PC-9 (cell line): Measurements from ENCODE around the gene ZNF488. TPM values are rescaled to one million over a fixed set of nuclear protein-coding genes. Genes with fewer than 3 reads are reported as not detected.
A peak's percentile ranks its signal among the peaks of the same experiment; 100 is the strongest.

ENCODE experiments used
- BruUV-seq: library from RNA; stranded (reverse); fragments of 400-500 nt; replicated peaks from 2 replicates; lab custom pipeline; 2021; lab: Mats Ljungman, UMichigan
- CTCF ChIA-PET: fragments of 300-600 bp; sonication (Branson Sonifier 250); formaldehyde crosslinking; loops from one replicate; lab custom pipeline; 2022; ENCODE audit warnings: antibody characterized with exemption; lab: Charles Lee
- POLR2A ChIA-PET: fragments of 300-600 bp; sonication (Branson Sonifier 250); formaldehyde crosslinking; loops from one replicate; lab custom pipeline; 2022; ENCODE audit warnings: antibody characterized with exemption; ENCODE audit not compliant: unreplicated experiment; lab: Charles Lee
- DNase-seq, 2 experiments: peaks; one replicate each; pipeline versions ENCODE4 v3.0.0 to v3.0.0-alpha.2; 2015 to 2022; ENCODE audit warnings: mixed read lengths in 1 of 2
- H2AFZ ChIP-seq: fragments of 200-600 bp; sonication (generic); 2 replicates; pipeline ENCODE4 v1.8.1; 2017; ENCODE audit warnings: antibody characterized with exemption
- H3F3A ChIP-seq: fragments of 200-600 bp; sonication (generic); 2 replicates; pipeline ENCODE4 v1.8.1; 2017; ENCODE audit warnings: antibody characterized with exemption, mild to moderate bottlenecking, low read depth; ENCODE audit not compliant: insufficient read depth
- H3K27ac ChIP-seq: fragments of 200-600 bp; sonication (generic); 2 replicates; pipeline ENCODE4 v1.6.1; 2016; ENCODE audit warnings: mixed run types
- H3K27me3 ChIP-seq: fragments of 200-600 bp; sonication (generic); 2 replicates; pipeline ENCODE4 v1.6.1; 2016; ENCODE audit warnings: low read depth, mixed run types; ENCODE audit not compliant: insufficient read depth
- H3K36me3 ChIP-seq: fragments of 200-600 bp; sonication (generic); 2 replicates; pipeline ENCODE4 v1.6.1; 2016; ENCODE audit warnings: low read depth, mixed run types
- H3K4me1 ChIP-seq: fragments of 200-600 bp; sonication (generic); replicated peaks from 2 replicates; pipeline ENCODE4 v1.6.1; 2016; ENCODE audit warnings: mixed run types; ENCODE audit not compliant: insufficient read depth
- H3K4me2 ChIP-seq: fragments of 200-600 bp; sonication (generic); 2 replicates; pipeline ENCODE4 v1.6.1; 2017; ENCODE audit warnings: mixed run types
- H3K4me3 ChIP-seq: fragments of 200-600 bp; sonication (generic); 2 replicates; pipeline ENCODE4 v1.6.1; 2016; ENCODE audit warnings: mixed run types
- H3K79me2 ChIP-seq: fragments of 200-600 bp; sonication (generic); 2 replicates; pipeline ENCODE4 v1.6.1; 2017; ENCODE audit warnings: low read depth, mixed run types
- H3K9me2 ChIP-seq: fragments of 200-600 bp; sonication (generic); 2 replicates; pipeline ENCODE4 v1.8.1; 2017; ENCODE audit warnings: mild to moderate bottlenecking; ENCODE audit not compliant: insufficient read depth
- H3K9me3 ChIP-seq: fragments of 200-600 bp; sonication (generic); 2 replicates; pipeline ENCODE4 v1.8.1; 2016; ENCODE audit warnings: low read depth; ENCODE audit not compliant: insufficient read depth
- H4K20me1 ChIP-seq: fragments of 200-600 bp; sonication (generic); 2 replicates; pipeline ENCODE4 v1.8.1; 2017; ENCODE audit not compliant: insufficient read depth
- CTCF ChIP-seq: fragments of 200-600 bp; sonication (generic); conservative IDR thresholded peaks from 2 replicates; pipeline ENCODE4 v1.6.1; 2017; ENCODE audit warnings: mixed run types, antibody characterized with exemption, mild to moderate bottlenecking, moderate library complexity
- EZH2 ChIP-seq: fragments of 200-600 bp; sonication (generic); IDR thresholded peaks from 2 replicates; pipeline ENCODE4 v1.8.0; 2017; ENCODE audit warnings: antibody characterized with exemption, low read depth
- intact Hi-C: fragments of 100-400 bp; cut with micrococcal nuclease; formaldehyde crosslinking; loops from one replicate; pipeline ENCODE4 v1.10.0; 2022; ENCODE audit not compliant: unreplicated experiment
- total RNA-seq: library from RNA; stranded (reverse); gene quantifications from 2 replicates; pipeline ENCODE4 v1.2.3, GENCODE V29; 2021

The ZNF488 gene
- total RNA-seq, 1 experiment from 2014 or later, result 18.1 TPM

- Histone ChIP-seq H2AFZ (no peak overlapping the region), H3F3A (peaks cover 19% of the 10 kb centered on the region), H3K9me2 (no peaks in the 10 kb centered on the region), H3K4me3 (no peak overlapping the region), H3K9me3 (no peaks in the 10 kb centered on the region), H3K27me3 (no peaks in the 10 kb centered on the region), H3K4me2 (peak overlapping the region; percentile 50), H3K79me2 (no peaks in the 10 kb centered on the region), H3K27ac (peak overlapping the region; percentile 40; the same call in 1 of the 2 replicates), H3K36me3 (no peaks in the 10 kb centered on the region), H4K20me1 (no peaks in the 10 kb centered on the region), H3K4me1 (peaks cover 43% of the 10 kb centered on the region)
- ChIA-PET CTCF (interaction anchor here (0.6 to 1.8 kb wide), 4 partner anchors 34 to 43 kb away, joined by 3 to 10 read pairs (median 4); no protein-coding TSS in a partner anchor), POLR2A (no interaction called here)
- intact Hi-C loops, result loop anchor here (5.0 kb wide), 1 partner anchor 61 kb away; no protein-coding TSS in a partner anchor
- BruUV-seq, result no TSS peak
- DNase-seq, result peak in 1 of 2 experiments; percentile 42
- TF ChIP-seq CTCF, result peak; percentile 86
- no peak for TF ChIP-seq EZH2
Measured at GRCh38 chr10:47361293-47361692, 22.8 kb downstream of the ZNF488 start.

- Histone ChIP-seq H3K36me3 (no peaks in the 10 kb centered on the region), H2AFZ (no peak overlapping the region), H3K9me3 (no peaks in the 10 kb centered on the region), H3K4me3 (no peak overlapping the region), H4K20me1 (no peaks in the 10 kb centered on the region), H3K79me2 (no peaks in the 10 kb centered on the region), H3K27me3 (no peaks in the 10 kb centered on the region), H3K9me2 (no peaks in the 10 kb centered on the region), H3K4me2 (no peak overlapping the region), H3K4me1 (peaks cover 43% of the 10 kb centered on the region), H3K27ac (no peak overlapping the region), H3F3A (peaks cover 19% of the 10 kb centered on the region)
- no peak for DNase-seq
- ChIA-PET CTCF (no interaction called here), POLR2A (no interaction called here)
- intact Hi-C loops, result loop anchor here (5.0 kb wide), 1 partner anchor 62 kb away; no protein-coding TSS in a partner anchor
- no peak for TF ChIP-seq CTCF
- no peak for TF ChIP-seq EZH2
- no TSS peak for BruUV-seq
Measured at GRCh38 chr10:47360419-47361040, 23.6 kb downstream of the ZNF488 start.

GRCh38 chr10:47359626-47360418 lies 24.3 kb downstream of the ZNF488 start:
- ChIA-PET CTCF (no interaction called here), POLR2A (no interaction called here)
- Histone ChIP-seq H4K20me1 (no peaks in the 10 kb centered on the region), H2AFZ (no peak overlapping the region), H3K4me3 (no peak overlapping the region), H3F3A (peaks cover 19% of the 10 kb centered on the region), H3K9me2 (no peaks in the 10 kb centered on the region), H3K27ac (no peak overlapping the region), H3K79me2 (no peaks in the 10 kb centered on the region), H3K9me3 (no peaks in the 10 kb centered on the region), H3K4me2 (no peak overlapping the region), H3K36me3 (no peaks in the 10 kb centered on the region), H3K4me1 (peaks cover 40% of the 10 kb centered on the region), H3K27me3 (no peaks in the 10 kb centered on the region)
- BruUV-seq, result no TSS peak
- TF ChIP-seq CTCF (no peak), EZH2 (no peak)
- intact Hi-C loops, result loop anchor here (5.0 kb wide), 1 partner anchor 62 kb away; no protein-coding TSS in a partner anchor
- DNase-seq, result no peak
